K562 (cell line): ENCODE data around the gene THAP8. TPM values are rescaled to one million over a fixed set of nuclear protein-coding genes. Genes with fewer than 3 reads are reported as not detected.

Source experiments
- ATAC-seq: fragments of 200-7000 bp; cut with Tn5 transposase; 3 replicates; pipeline ENCODE4 v1.9.1; 2020; ENCODE audit warnings: moderate library complexity
- BruUV-seq: library from RNA; stranded (reverse); fragments of 400-500 nt; replicated peaks from 2 replicates; lab custom pipeline; 2021; lab: Mats Ljungman, UMichigan
- CTCF ChIA-PET: fragments of 300-600 bp; formaldehyde crosslinking; extraction: SDS; loops from one replicate; lab custom pipeline; 2021; ENCODE audit warnings: low intra/inter-chr PET ratio; lab: Yijun Ruan, JAX
- POLR2A ChIA-PET: fragments of 300-600, 350-650 bp; sonication (Branson Sonifier 250); formaldehyde crosslinking; extraction: SDS; loops from one replicate; lab custom pipeline; 2021; ENCODE audit warnings: antibody characterized with exemption, inconsistent platforms; lab: Yijun Ruan, JAX
- DNase-seq, 4 experiments: peaks; one replicate each; pipeline versions ENCODE4 v3.0.0 to v3.0.0-alpha.2; 2011 to 2018; ENCODE audit warnings: low spot score in 3 of 4, mixed read lengths in 3 of 4; ENCODE audit errors: extremely low read depth in 1 of 4
- FAIRE-seq: peaks from 2 replicates; lab custom pipeline; 2011; peaks lifted over from hg19 to GRCh38; lab: Jason Lieb, UNC
- H2AFZ ChIP-seq: 2 replicates; pipeline ENCODE4 v1.6.0; 2011; ENCODE audit warnings: low read depth, low read length, control low read depth, inconsistent platforms
- H3K27ac ChIP-seq: fragments of 200-600 bp; 3 replicates; pipeline ENCODE4 v1.8.0; 2011; ENCODE audit warnings: low read depth, mild to moderate bottlenecking, control low read depth, inconsistent platforms, low read length, moderate library complexity, mixed read lengths; ENCODE audit errors: extremely low read depth
- H3K27me3 ChIP-seq, 2 experiments: fragments of 300-600 bp in 1 of 2; 2 replicates in 1 of 2; 3 replicates in 1 of 2; pipeline versions ENCODE4 v1.6.0 to v1.8.0; 2011; ENCODE audit warnings: inconsistent platforms in 2 of 2, low read length in 2 of 2, mild to moderate bottlenecking in 1 of 2, mixed read lengths in 1 of 2, moderate library complexity in 1 of 2; ENCODE audit not compliant: control insufficient read depth in 2 of 2, insufficient read depth in 2 of 2
- H3K36me3 ChIP-seq: fragments of 300-600 bp; 3 replicates; pipeline ENCODE4 v1.8.0; 2011; ENCODE audit warnings: mild to moderate bottlenecking, low read length, inconsistent platforms; ENCODE audit not compliant: control insufficient read depth, insufficient read depth
- H3K4me1 ChIP-seq, 2 experiments: fragments of 200-600 bp in 1 of 2; replicated peaks in 1 of 2; 2 replicates in 1 of 2; 3 replicates in 1 of 2; pipeline versions ENCODE4 v1.5.1 to v1.8.0; 2011; ENCODE audit warnings: inconsistent platforms in 2 of 2, low read length in 2 of 2, mild to moderate bottlenecking in 1 of 2, mixed read lengths in 1 of 2, moderate library complexity in 1 of 2; ENCODE audit not compliant: control insufficient read depth in 2 of 2, insufficient read depth in 2 of 2
- H3K4me2 ChIP-seq: 2 replicates; pipeline ENCODE4 v1.6.1; 2011; ENCODE audit warnings: low read length, control low read depth, inconsistent platforms, mixed read lengths; ENCODE audit not compliant: insufficient read depth
- H3K4me3 ChIP-seq: fragments of 200-600 bp; sonication (generic), shearing (Covaris generic); 2 replicates; pipeline ENCODE4 v1.5.1; 2016; ENCODE audit warnings: control low read depth, inconsistent platforms
- H3K79me2 ChIP-seq: fragments of 200-600 bp; 3 replicates; pipeline ENCODE4 v1.8.0; 2011; ENCODE audit warnings: low read length, inconsistent platforms; ENCODE audit not compliant: control insufficient read depth, insufficient read depth
- H3K9ac ChIP-seq, 2 experiments: 2 replicates each; pipeline versions ENCODE4 v1.6.0 to v1.6.1; 2011; ENCODE audit warnings: low read depth in 2 of 2, low read length in 2 of 2, control low read depth in 1 of 2, inconsistent platforms in 1 of 2, mild to moderate bottlenecking in 1 of 2, mixed read lengths in 1 of 2; ENCODE audit not compliant: insufficient read depth in 1 of 2
- H3K9me1 ChIP-seq: one replicate; pipeline ENCODE4 v1.6.0; 2011; ENCODE audit warnings: inconsistent platforms, mild to moderate bottlenecking, low read length, moderate library complexity; ENCODE audit not compliant: control insufficient read depth, insufficient read depth
- H3K9me3 ChIP-seq: replicated peaks from 2 replicates; pipeline ENCODE4 v1.5.1; 2011; ENCODE audit warnings: low read depth, low read length, inconsistent platforms; ENCODE audit not compliant: control insufficient read depth, insufficient read depth
- H4K20me1 ChIP-seq: replicated peaks from 2 replicates; pipeline ENCODE4 v1.6.1; 2011; ENCODE audit warnings: low read length, inconsistent platforms, mixed read lengths; ENCODE audit not compliant: control insufficient read depth, insufficient read depth
- HDAC3 ChIP-seq: fragments of 450-650 bp; IDR thresholded peaks from 2 replicates; pipeline ENCODE4 v1.6.1; 2018; ENCODE audit warnings: borderline replicate concordance, mild to moderate bottlenecking, moderate library complexity; ENCODE audit not compliant: partially characterized antibody
- MED1 ChIP-seq: sonication (generic); formaldehyde crosslinking; IDR thresholded peaks from 2 replicates; pipeline ENCODE4 v1.8.1; 2023; ENCODE audit warnings: missing genetic modification reagents, borderline replicate concordance
- PHTF2 ChIP-seq: fragments of 250-450 bp; sonication (Bioruptor Pico); IDR thresholded peaks from 2 replicates; pipeline ENCODE4 v1.5.0; 2021; ENCODE audit warnings: mild to moderate bottlenecking
- PTRF ChIP-seq: fragments of 450-650 bp; IDR thresholded peaks from 2 replicates; pipeline ENCODE4 v1.6.1; 2016; ENCODE audit warnings: mild to moderate bottlenecking, missing genetic modification characterization, missing compliant biosample characterization
- SMAD3 ChIP-seq: fragments of 450-650 bp; formaldehyde crosslinking; conservative IDR thresholded peaks from 2 replicates; pipeline ENCODE4 v1.4.0; 2020; ENCODE audit warnings: mild to moderate bottlenecking
- SMARCA4 ChIP-seq: fragments of 450-650 bp; IDR thresholded peaks from 2 replicates; pipeline ENCODE4 v1.6.1; 2016
- SRSF1 ChIP-seq: fragments of 200-400 bp; formaldehyde crosslinking; IDR thresholded peaks from 2 replicates; pipeline ENCODE4 v1.6.1; 2017; ENCODE audit warnings: mild to moderate bottlenecking, low read depth, low read length, moderate library complexity
- TAF1 ChIP-seq: IDR thresholded peaks from 2 replicates; pipeline ENCODE4 v1.6.1; 2011; ENCODE audit warnings: mild to moderate bottlenecking, low read length, moderate library complexity; ENCODE audit not compliant: insufficient read depth, control insufficient read depth, severe bottlenecking; ENCODE audit errors: extremely low read depth
- TAF9B ChIP-seq: fragments of 450-650 bp; IDR thresholded peaks from 2 replicates; pipeline ENCODE4 v1.6.1; 2018; ENCODE audit warnings: mild to moderate bottlenecking; ENCODE audit not compliant: partially characterized antibody
- ZBTB8A ChIP-seq: fragments of 450-650 bp; IDR thresholded peaks from 2 replicates; pipeline ENCODE4 v1.6.1; 2018; ENCODE audit warnings: mild to moderate bottlenecking, moderate library complexity; ENCODE audit not compliant: partially characterized antibody
- ZFP1 ChIP-seq: fragments of 450-650 bp; formaldehyde crosslinking; IDR thresholded peaks from 2 replicates; pipeline ENCODE4 v1.4.0; 2020; ENCODE audit warnings: mild to moderate bottlenecking, mixed read lengths
- ZNF175 ChIP-seq: fragments of 200-800 bp; sonication (Bioruptor generic); IDR thresholded peaks from 2 replicates; pipeline ENCODE4 v1.6.1; 2016; ENCODE audit warnings: low read depth, mild to moderate bottlenecking, missing genetic modification characterization, missing compliant biosample characterization
- ZNF232 ChIP-seq: sonication (generic); formaldehyde crosslinking; IDR thresholded peaks from 2 replicates; pipeline ENCODE4 v1.8.0; 2022; ENCODE audit warnings: mild to moderate bottlenecking, missing genetic modification reagents
- WGBS: fragments of 100-300 bp; shearing (Covaris generic); methylation state at CpG from one replicate; pipeline ENCODE4 v1.1.6; 2016; ENCODE audit warnings: low coverage, mixed read lengths; ENCODE audit not compliant: insufficient coverage; ENCODE audit errors: missing lambda C conversion rate; 5-methylcytosine and 5-hydroxymethylcytosine counted together
- in situ Hi-C: fragments of 300-500 bp; cut with MboI; formaldehyde crosslinking; loops from 4 replicates; pipeline ENCODE4 v1.15.0; 2018; ENCODE audit warnings: inconsistent platforms, mixed read lengths
- intact Hi-C: fragments of 100-400 bp; cut with micrococcal nuclease; formaldehyde crosslinking; loops from 2 replicates; pipeline ENCODE4 v1.14.2; 2022
- polyA plus RNA-seq, 8 experiments: library from polyadenylated mRNA; depleted of rRNA in 4 of 8; stranded (reverse) in 5 of 8; unstranded in 3 of 8; fragments of >200 nt; fragmentation: Nextera tagmentation in 2 of 8; fragmentation: Illumina TruSeq in 1 of 8; extraction: Ambion mirVana in 2 of 8; extraction: Trizol in 1 of 8; gene quantifications; 2 replicates each; pipeline versions ENCODE4 v1.2.1 to v1.2.3, GENCODE V29; 2011 to 2014; ENCODE audit warnings: inconsistent platforms in 1 of 8, missing spikeins in 1 of 8
- total RNA-seq, 7 experiments: library from RNA; depleted of rRNA in 6 of 7; stranded (reverse); fragments of >200 nt in 6 of 7; fragmentation: Illumina TruSeq in 2 of 7; extraction: Trizol in 2 of 7; gene quantifications; 2 replicates each; pipeline versions ENCODE4 v1.2.1 to v1.2.3, GENCODE V29; 2011 to 2021; ENCODE audit warnings: low replicate concordance in 1 of 7
- TF ChIP-seq, protein P1 (sequence below): fragments of 250-450 bp; sonication (Bioruptor Pico); IDR thresholded peaks from 2 replicates; pipeline ENCODE4 v1.5.0; 2020; ENCODE audit warnings: mild to moderate bottlenecking
- TF ChIP-seq, protein P2 (sequence below): fragments of 450-650 bp; IDR thresholded peaks from 2 replicates; pipeline ENCODE4 v1.6.1; 2018; ENCODE audit not compliant: partially characterized antibody
- TF ChIP-seq, protein P3 (sequence below): fragments of 250-450 bp; sonication (Bioruptor Pico); IDR thresholded peaks from 2 replicates; pipeline ENCODE4 v1.8.0; 2021; ENCODE audit warnings: borderline replicate concordance, mild to moderate bottlenecking, moderate library complexity; ENCODE audit not compliant: poor library complexity, severe bottlenecking
- TF ChIP-seq, protein P4 (sequence below): fragments of 250-450 bp; sonication (Bioruptor Pico); IDR thresholded peaks from 2 replicates; pipeline ENCODE4 v1.9.0; 2021; ENCODE audit warnings: mild to moderate bottlenecking

The THAP8 gene
- total and polyA plus RNA-seq, 9 of the 15 experiments (the other 6 are each of a cell fraction or from before 2014, with no cell fraction given) = 0.11 to 2.0 (median 0.94) TPM

DNA sequence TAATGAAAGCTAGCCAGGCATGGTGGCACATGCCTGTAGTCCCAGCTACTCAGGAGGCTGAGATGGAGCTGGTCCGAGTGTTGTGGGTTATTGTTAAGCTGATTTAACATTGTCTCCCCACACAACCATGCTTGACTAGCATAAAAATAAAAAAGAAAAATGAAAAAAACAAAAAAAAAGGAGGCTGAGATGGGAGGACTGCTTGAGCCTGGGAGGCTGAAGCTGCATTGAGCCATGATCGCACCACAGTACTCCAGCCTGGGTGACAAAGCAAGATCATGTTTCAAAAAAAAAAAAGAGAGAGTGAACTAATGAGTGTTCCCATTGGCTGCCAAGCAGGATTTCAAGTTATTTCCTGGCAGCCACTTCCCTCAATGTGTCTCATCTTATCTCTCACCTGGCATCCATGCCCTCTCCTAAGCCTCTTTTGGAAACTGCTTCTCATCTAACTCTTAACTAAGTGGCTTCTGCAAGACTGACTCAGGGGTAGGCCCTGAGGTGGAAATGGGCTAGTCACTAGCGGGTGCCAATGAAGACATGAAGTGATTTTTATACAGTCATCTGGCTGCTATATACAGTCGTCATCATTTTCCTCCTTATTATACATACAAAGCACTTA is 4.9 kb downstream of the THAP8 start:
- Histone ChIP-seq H3K4me1 (peaks cover 0 to 14% of the 10 kb centered on the region in 2 experiments; a peak in 3 of 5 replicates), H3K4me3 (no peak overlapping the region), H3K79me2 (no peaks in the 10 kb centered on the region), H3K9ac (no peak overlapping the region), H3K4me2 (no peak overlapping the region), H3K27me3 (no peaks in the 10 kb centered on the region), H4K20me1 (no peaks in the 10 kb centered on the region), H2AFZ (no peak overlapping the region), H3K27ac (no peak overlapping the region), H3K9me1 (no peaks in the 10 kb centered on the region), H3K9me3 (no peaks in the 10 kb centered on the region), H3K36me3 (0 out of 3 replicates have a peak, but pooled peaks cover 2% of the 10 kb centered on the region)
- FAIRE-seq (no peak), DNase-seq (no peak), ATAC-seq (no peak)
- POLR2A ChIA-PET = no interaction called here
- BruUV-seq = no TSS peak
- 79% methylated on average over 4 of the region's 4 CpGs for WGBS
- intact Hi-C loops (no loop called here), in situ Hi-C loops (no loop called here)
- CTCF ChIA-PET = no interaction called here
- TF ChIP-seq, protein P1, sequence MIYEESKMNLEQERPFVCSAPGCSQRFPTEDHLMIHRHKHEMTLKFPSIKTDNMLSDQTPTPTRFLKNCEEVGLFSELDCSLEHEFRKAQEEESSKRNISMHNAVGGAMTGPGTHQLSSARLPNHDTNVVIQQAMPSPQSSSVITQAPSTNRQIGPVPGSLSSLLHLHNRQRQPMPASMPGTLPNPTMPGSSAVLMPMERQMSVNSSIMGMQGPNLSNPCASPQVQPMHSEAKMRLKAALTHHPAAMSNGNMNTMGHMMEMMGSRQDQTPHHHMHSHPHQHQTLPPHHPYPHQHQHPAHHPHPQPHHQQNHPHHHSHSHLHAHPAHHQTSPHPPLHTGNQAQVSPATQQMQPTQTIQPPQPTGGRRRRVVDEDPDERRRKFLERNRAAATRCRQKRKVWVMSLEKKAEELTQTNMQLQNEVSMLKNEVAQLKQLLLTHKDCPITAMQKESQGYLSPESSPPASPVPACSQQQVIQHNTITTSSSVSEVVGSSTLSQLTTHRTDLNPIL (CRISPR knock-in tag) = no peak
- TF ChIP-seq SMARCA4 (no peak), TAF1 (no peak), SMAD3 (CRISPR knock-in tag) (no peak), HDAC3 (no peak), ZNF175 (CRISPR knock-in tag) (no peak), ZBTB8A (no peak), PTRF (no peak), MED1 (CRISPR knock-in tag) (no peak), ZFP1 (CRISPR knock-in tag) (no peak), PHTF2 (no peak), ZNF232 (no peak), SRSF1 (no peak), TAF9B (no peak)
- TF ChIP-seq, protein P2, sequence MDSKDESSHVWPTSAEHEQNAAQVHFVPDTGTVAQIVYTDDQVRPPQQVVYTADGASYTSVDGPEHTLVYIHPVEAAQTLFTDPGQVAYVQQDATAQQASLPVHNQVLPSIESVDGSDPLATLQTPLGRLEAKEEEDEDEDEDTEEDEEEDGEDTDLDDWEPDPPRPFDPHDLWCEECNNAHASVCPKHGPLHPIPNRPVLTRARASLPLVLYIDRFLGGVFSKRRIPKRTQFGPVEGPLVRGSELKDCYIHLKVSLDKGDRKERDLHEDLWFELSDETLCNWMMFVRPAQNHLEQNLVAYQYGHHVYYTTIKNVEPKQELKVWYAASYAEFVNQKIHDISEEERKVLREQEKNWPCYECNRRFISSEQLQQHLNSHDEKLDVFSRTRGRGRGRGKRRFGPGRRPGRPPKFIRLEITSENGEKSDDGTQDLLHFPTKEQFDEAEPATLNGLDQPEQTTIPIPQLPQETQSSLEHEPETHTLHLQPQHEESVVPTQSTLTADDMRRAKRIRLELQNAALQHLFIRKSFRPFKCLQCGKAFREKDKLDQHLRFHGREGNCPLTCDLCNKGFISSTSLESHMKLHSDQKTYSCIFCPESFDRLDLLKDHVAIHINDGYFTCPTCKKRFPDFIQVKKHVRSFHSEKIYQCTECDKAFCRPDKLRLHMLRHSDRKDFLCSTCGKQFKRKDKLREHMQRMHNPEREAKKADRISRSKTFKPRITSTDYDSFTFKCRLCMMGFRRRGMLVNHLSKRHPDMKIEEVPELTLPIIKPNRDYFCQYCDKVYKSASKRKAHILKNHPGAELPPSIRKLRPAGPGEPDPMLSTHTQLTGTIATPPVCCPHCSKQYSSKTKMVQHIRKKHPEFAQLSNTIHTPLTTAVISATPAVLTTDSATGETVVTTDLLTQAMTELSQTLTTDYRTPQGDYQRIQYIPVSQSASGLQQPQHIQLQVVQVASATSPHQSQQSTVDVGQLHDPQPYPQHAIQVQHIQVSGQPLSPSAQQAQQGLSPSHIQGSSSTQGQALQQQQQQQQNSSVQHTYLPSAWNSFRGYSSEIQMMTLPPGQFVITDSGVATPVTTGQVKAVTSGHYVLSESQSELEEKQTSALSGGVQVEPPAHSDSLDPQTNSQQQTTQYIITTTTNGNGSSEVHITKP = no peak
- TF ChIP-seq, protein P3, sequence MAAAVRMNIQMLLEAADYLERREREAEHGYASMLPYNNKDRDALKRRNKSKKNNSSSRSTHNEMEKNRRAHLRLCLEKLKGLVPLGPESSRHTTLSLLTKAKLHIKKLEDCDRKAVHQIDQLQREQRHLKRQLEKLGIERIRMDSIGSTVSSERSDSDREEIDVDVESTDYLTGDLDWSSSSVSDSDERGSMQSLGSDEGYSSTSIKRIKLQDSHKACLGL (CRISPR knock-in tag) = no peak
- TF ChIP-seq, protein P4, sequence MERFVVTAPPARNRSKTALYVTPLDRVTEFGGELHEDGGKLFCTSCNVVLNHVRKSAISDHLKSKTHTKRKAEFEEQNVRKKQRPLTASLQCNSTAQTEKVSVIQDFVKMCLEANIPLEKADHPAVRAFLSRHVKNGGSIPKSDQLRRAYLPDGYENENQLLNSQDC = no peak
